Neural crest cell (in vitro differentiated cells): ENCODE data around the gene SAMD13. TPM values are rescaled to one million over a fixed set of nuclear protein-coding genes. Genes with fewer than 3 reads are reported as not detected.
"Not testable (repeated sequence)": the region's sequence is repeated elsewhere in the genome, so short reads cannot be mapped to it uniquely, and the experiment has no call there.

Experiments used
- DNase-seq: peaks from one replicate; pipeline ENCODE4 v3.0.0; 2021; ENCODE audit warnings: low read depth, mixed read lengths, low spot score
- H3K27ac Mint-ChIP-seq: one replicate; pipeline ENCODE4 v1.8.0; 2021; ENCODE audit warnings: mild to moderate bottlenecking, mixed read lengths; ENCODE audit not compliant: unreplicated experiment
- H3K27me3 Mint-ChIP-seq: 2 replicates; pipeline ENCODE4 v1.8.0; 2021; ENCODE audit warnings: low read depth, mild to moderate bottlenecking, mixed read lengths
- H3K36me3 Mint-ChIP-seq: 2 replicates; pipeline ENCODE4 v1.8.0; 2021; ENCODE audit warnings: low read depth, mild to moderate bottlenecking, mixed read lengths
- H3K4me1 Mint-ChIP-seq: 2 replicates; pipeline ENCODE4 v1.8.0; 2021; ENCODE audit warnings: mixed read lengths
- H3K4me3 Mint-ChIP-seq: one replicate; pipeline ENCODE4 v1.8.0; 2021; ENCODE audit warnings: mild to moderate bottlenecking, mixed read lengths
- H3K9me3 Mint-ChIP-seq: 2 replicates; pipeline ENCODE4 v1.8.0; 2021; ENCODE audit warnings: mixed read lengths
- CTCF ChIP-seq: fragments of 200-600 bp; sonication (generic); conservative IDR thresholded peaks from 2 replicates; pipeline ENCODE4 v1.5.0; 2021; ENCODE audit warnings: antibody characterized with exemption, mild to moderate bottlenecking
- total RNA-seq: library from RNA; stranded (reverse); gene quantifications from 2 replicates; pipeline ENCODE4 v1.2.1, GENCODE V29; 2021

The SAMD13 gene
- total RNA-seq, 1 donor from 2014 or later = 2.3 TPM

GRCh38 chr1:84282780-84283333 lies 18.7 kb upstream of the SAMD13 start:
- Mint-ChIP-seq H3K9me3 (peaks cover 9% of the 10 kb centered on the region), H3K36me3 (peaks cover 11% of the 10 kb centered on the region), H3K27me3 (no peaks in the 10 kb centered on the region), H3K4me3 (no peak overlapping the region), H3K4me1 (no peaks in the 10 kb centered on the region), H3K27ac (no peak overlapping the region)
- no peak for TF ChIP-seq CTCF
- DNase-seq = no peak

DNA sequence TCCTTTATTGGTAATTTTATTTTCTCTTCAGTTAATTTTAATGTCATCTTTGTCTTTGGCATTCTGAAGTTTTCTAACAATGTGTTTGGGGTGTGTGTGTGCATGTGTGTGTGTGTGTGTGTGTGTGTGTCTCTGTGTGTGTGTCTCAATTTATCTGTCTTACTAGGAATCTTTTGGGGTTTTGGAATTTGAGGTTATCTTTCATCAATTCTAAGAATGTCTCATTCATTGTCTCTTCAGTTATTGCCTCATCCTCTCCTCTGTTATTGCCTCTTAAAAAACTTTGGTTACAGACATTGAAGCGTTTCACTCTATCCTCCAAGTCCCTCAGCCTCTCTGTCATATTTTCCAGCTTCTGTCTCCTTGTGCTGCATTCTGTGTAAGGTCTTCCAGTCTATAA lies 18.1 kb upstream of the SAMD13 start:
- peaks cover 9% of the 10 kb centered on the region for H3K9me3 Mint-ChIP-seq
- no peak overlapping the region for H3K4me3 Mint-ChIP-seq
- no peak for TF ChIP-seq CTCF
- DNase-seq = no peak
- no peaks in the 10 kb centered on the region for H3K4me1 Mint-ChIP-seq
- H3K36me3 Mint-ChIP-seq = peaks cover 11% of the 10 kb centered on the region
- no peak overlapping the region for H3K27ac Mint-ChIP-seq
- H3K27me3 Mint-ChIP-seq = no peaks in the 10 kb centered on the region

GRCh38 chr1:84286071-84286470 lies 15.4 kb upstream of the SAMD13 start:
- no peaks in the 10 kb centered on the region for H3K4me1 Mint-ChIP-seq
- no peaks in the 10 kb centered on the region for H3K27me3 Mint-ChIP-seq
- TF ChIP-seq CTCF = no peak
- no peak overlapping the region for H3K4me3 Mint-ChIP-seq
- H3K36me3 Mint-ChIP-seq = peaks cover 16% of the 10 kb centered on the region
- H3K27ac Mint-ChIP-seq = no peak overlapping the region
- H3K9me3 Mint-ChIP-seq = peaks cover 16% of the 10 kb centered on the region
- no peak for DNase-seq

- DNase-seq, H3K27ac Mint-ChIP-seq, H3K4me1 Mint-ChIP-seq, H3K27me3 Mint-ChIP-seq, H3K4me3 Mint-ChIP-seq: not testable (repeated sequence)
- Mint-ChIP-seq H3K9me3 (peaks cover 24% of the 10 kb centered on the region), H3K36me3 (peaks cover 21% of the 10 kb centered on the region)
Observed at GRCh38 chr1:84287389-84287788, 14.1 kb upstream of the SAMD13 start.

DNA sequence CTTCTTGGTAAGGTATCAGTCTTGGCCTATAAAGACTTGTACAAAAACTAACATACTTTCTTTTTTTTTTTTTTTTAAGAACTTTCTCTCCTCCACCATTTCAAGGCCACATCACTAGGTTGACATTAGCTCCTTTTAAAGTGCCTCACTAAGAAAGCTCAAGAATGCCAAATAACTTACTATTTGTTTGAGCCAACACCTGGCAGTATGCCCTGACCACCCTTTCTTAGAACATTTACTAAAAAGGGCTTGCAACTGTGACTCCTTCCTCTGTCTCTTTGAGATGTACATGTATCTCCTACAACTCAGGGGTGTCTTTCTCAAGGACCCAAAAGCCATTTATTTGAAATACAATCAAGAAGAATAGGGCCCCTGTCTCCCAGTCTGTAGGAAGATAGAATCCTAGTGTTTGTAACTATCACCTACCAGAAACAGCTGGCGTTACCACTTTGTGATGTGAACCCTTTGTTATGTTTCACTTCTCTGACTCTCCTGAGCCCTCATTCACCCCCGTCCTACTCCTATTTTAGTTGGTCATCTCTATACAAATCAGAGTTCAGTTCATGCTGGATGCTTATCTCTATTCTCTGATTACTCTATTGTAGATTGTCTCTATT lies 12.2 kb upstream of the SAMD13 start:
- no peak overlapping the region for H3K27ac Mint-ChIP-seq
- H3K4me3 Mint-ChIP-seq = no peak overlapping the region
- H3K9me3 Mint-ChIP-seq = peaks cover 25% of the 10 kb centered on the region
- H3K4me1 Mint-ChIP-seq = no peaks in the 10 kb centered on the region
- DNase-seq = no peak
- no peaks in the 10 kb centered on the region for H3K27me3 Mint-ChIP-seq
- H3K36me3 Mint-ChIP-seq = peaks cover 23% of the 10 kb centered on the region
- no peak for TF ChIP-seq CTCF

DNA sequence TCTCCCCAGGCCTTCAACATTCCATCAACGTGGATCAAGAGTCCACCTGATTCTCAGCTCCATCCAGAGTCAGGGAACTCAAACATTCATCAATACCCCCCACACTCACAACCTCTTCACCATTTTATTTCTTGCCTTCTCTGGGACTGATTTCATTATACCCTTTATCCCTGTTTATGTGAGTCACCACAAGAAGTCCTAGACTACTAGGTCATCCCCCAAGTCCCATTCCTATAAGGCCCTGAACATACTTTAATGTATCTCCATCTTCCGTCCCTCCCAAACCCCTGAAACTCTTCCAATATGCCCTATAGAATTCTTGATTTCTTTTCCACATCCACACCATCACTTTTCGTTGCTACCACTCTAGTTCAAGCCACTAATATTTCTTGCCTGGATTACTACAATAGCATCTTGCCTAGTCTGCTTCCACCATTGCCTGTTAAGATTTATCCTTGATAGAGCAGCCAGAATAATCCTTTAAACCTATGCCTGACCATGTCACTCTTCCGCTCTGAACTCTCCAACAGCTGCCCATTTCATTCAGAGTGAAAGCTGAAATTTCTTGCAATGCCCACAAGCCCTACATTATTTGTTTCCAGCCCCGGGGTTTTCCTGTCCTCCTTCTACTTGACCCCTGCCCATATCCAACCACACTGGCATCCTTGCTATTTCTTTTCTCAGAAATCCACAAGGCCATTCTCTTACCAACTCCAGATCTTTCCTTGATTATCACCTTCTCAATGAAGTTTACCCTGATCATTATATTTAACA lies 9.4 kb upstream of the SAMD13 start:
- Mint-ChIP-seq H3K36me3 (peaks cover 19% of the 10 kb centered on the region), H3K9me3 (peaks cover 20% of the 10 kb centered on the region), H3K4me3 (no peak overlapping the region), H3K4me1 (no peaks in the 10 kb centered on the region), H3K27ac (no peak overlapping the region), H3K27me3 (no peaks in the 10 kb centered on the region)
- DNase-seq = no peak
- no peak for TF ChIP-seq CTCF
